Tibial nerve (tissue), 4 donors: ENCODE data around the gene TCF19.

Experiments
- CTCF ChIP-seq, 5 experiments: fragments of 200-600 bp in 3 of 5; fragments of 450-650 bp in 2 of 5; sonication (generic) in 3 of 5; IDR thresholded peaks; one replicate each; pipeline ENCODE4 v1.5.1; 2016 to 2019; ENCODE audit warnings: antibody characterized with exemption in 5 of 5, mild to moderate bottlenecking in 3 of 5, moderate library complexity in 2 of 5
- EP300 ChIP-seq, 2 donors: sonication (generic); formaldehyde crosslinking; IDR thresholded peaks; one replicate each; pipeline ENCODE4 v1.6.1; 2017; ENCODE audit warnings: antibody characterized with exemption in 2 of 2, mild to moderate bottlenecking in 1 of 2
- POLR2A ChIP-seq, 2 donors: fragments of 450-650 bp; IDR thresholded peaks; one replicate each; pipeline ENCODE4 v1.6.1; 2017; ENCODE audit warnings: antibody characterized with exemption in 2 of 2, mild to moderate bottlenecking in 2 of 2, moderate library complexity in 2 of 2

- TF ChIP-seq CTCF (IDR thresholded peaks at IDR 0.05) (no peak), POLR2A (IDR thresholded peaks at IDR 0.05) (no peak), EP300 (IDR thresholded peaks at IDR 0.05) (no peak)
These were observed 4.0 kb upstream of the TCF19 start for GRCh38 chr6:31154436-31154835.
